Fibroblast of gingiva (primary cell): ENCODE results near the gene FAM50B.
"Not testable (repeated sequence)": the region's sequence is repeated elsewhere in the genome, so short reads cannot be mapped to it uniquely, and the experiment has no call there.

Experiments
- DNase-seq: peaks from one replicate; pipeline ENCODE4 v3.0.0-alpha.2; 2011; ENCODE audit warnings: low read depth

FAM50B gene

DNA sequence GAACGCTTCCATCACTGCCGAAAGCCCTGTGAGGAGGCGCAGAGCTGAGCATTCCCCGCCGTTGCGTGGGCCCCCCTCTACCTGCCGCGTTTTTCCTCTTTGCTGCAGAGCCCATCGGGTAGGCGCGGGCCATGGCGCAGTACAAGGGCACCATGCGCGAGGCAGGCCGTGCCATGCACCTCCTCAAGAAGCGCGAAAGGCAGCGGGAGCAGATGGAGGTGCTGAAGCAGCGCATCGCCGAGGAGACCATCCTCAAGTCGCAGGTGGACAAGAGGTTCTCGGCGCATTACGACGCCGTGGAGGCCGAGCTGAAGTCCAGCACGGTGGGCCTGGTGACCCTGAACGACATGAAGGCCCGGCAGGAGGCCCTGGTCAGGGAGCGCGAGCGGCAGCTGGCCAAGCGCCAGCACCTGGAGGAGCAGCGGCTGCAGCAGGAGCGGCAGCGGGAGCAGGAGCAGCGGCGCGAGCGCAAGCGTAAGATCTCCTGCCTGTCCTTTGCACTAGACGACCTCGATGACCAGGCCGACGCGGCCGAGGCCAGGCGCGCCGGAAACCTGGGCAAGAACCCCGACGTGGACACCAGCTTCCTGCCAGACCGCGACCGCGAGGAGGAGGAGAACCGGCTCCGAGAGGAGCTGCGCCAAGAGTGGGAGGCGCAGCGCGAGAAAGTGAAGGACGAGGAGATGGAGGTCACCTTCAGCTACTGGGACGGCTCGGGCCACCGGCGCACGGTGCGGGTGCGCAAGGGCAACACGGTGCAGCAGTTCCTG lies 693 bp downstream of the FAM50B start:
- DNase-seq = no peak

DNA sequence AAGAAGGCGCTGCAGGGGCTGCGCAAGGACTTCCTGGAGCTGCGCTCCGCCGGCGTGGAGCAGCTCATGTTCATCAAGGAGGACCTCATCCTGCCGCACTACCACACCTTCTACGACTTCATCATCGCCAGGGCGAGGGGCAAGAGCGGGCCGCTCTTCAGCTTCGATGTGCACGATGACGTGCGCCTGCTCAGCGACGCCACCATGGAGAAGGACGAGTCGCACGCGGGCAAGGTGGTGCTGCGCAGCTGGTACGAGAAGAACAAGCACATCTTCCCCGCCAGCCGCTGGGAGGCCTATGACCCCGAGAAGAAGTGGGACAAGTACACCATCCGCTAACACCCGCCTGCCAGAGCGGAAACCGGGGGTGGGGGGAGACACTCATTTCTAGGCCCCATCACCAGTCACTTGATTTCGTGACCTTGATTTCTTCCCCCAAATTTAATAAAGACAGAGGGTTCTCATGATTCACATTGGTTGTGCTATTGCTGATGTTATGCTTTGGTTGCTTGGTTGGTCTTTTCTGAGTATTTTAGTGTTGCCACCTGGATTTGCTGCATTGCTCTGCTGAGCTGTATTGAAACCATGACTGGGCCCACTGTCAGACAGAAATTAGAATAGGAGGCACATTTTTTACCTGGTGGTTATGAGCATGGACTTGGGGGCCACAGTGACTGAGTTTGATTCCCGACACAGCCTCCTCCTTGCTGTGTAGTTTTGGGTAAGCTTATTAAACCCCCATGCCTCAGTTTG lies 1.5 kb downstream of the FAM50B start:
- DNase-seq = no peak

GRCh38 chr6:3851839-3852238 lies 2.7 kb downstream of the FAM50B start:
- no peak for DNase-seq

GRCh38 chr6:3852391-3852790 lies 3.2 kb downstream of the FAM50B start:
- no peak for DNase-seq

- DNase-seq = no peak
Measured at GRCh38 chr6:3855866-3856265, 6.7 kb downstream of the FAM50B start.

- DNase-seq = no peak
Measured at GRCh38 chr6:3856576-3856975, 7.4 kb downstream of the FAM50B start.

DNA sequence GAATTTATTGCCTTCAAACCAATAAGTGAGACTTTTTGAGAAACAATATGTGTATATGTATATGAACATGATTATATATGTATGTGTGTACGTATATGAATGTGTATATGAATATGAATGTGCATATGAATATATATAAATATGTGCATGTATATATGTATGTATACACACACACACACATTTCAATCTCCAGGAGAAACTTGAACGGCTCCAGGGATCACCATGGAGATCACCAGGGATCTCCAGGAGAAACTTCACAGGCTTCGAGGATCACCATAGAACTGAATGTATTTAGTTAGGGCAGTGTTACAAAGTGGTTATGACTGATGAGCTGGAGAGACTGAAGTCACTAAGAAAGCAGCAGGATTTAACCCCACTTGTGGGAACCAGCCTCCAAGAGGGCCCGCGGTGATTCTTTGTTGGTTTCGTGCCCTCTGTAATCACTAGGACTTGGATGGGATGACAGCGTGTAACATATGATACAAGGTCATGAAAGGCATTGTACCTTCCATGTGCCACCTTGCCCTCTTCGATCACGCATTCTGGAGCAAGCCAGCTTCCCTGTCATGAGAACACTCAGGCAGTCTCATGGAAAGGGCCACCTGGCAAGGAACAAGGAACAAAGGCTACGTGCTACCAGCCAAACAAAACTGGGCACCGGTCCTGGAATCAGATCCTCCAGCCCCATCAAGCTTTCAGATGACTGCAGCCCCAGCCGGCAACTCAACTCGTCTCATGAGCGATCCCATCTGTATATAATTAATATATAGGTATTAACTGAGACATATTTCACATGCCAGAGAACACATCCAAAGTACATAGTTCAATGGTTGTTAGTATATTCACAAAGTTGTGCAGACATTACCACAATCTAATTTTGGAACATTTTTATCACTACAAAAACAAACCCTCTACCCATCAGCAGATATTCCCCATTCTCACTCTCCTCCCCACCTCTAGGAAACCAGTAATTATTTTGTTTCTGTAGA lies 8.6 kb downstream of the FAM50B start:
- no peak for DNase-seq

- no peak for DNase-seq
Measured at GRCh38 chr6:3859878-3860552, 10.8 kb downstream of the FAM50B start.

DNA sequence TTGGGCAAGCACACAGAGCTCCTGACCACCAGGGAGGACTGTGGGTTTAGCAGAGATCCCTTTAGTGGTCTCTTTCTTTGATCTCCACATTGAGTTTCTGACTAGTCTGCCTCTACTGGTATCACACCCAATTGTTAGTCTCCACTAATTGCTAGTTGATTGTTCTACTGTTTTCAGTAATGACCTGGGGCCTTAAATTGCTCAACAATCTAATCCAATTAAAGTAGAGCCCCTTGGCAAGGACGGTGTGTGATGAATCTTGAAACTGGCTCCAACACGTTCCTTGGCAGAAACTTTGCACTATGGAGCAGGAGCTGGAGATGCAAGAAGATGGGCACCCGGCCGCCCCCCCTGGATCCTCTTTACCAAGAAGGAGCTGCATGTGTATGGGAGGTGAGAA lies 12.3 kb downstream of the FAM50B start:
- DNase-seq = no peak

GRCh38 chr6:3862038-3862437 lies 12.9 kb downstream of the FAM50B start:
- DNase-seq = no peak

DNA sequence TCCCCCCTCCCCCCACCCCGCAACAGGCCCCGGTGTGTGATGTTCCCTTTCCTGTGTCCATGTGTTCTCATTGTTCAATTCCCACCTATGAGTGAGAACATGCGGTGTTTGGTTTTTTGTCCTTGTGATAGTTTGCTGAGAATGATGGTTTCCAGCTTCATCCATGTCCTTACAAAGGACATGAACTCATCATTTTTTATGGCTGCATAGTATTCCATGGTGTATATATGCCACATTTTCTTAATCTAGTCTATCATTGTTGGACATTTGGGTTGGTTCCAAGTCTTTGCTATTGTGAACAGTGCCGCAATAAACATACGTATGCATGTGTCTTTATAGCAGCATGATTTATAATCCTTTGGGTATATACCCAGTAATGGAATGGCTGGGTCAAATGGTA lies 14.1 kb downstream of the FAM50B start:
- DNase-seq = not testable (repeated sequence)

DNA sequence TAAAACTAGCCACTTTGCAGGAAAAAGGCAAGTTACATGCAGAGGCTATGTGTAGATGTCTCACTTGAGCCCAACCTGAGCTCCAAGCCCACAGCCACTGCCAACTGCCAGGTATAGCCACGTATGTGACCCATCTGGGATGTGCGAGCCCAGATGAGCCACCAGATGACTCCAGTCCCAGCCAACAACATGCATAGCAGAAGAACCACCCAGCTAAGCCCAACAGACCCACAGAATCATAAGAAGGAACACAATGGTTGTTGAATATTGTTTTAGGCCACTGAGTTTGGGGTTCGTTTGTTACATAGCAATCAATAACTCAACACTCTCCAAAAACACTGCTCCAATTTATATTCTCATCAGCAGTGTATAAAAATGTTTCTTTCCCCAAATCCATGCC lies 16.3 kb downstream of the FAM50B start:
- DNase-seq = no peak

DNA sequence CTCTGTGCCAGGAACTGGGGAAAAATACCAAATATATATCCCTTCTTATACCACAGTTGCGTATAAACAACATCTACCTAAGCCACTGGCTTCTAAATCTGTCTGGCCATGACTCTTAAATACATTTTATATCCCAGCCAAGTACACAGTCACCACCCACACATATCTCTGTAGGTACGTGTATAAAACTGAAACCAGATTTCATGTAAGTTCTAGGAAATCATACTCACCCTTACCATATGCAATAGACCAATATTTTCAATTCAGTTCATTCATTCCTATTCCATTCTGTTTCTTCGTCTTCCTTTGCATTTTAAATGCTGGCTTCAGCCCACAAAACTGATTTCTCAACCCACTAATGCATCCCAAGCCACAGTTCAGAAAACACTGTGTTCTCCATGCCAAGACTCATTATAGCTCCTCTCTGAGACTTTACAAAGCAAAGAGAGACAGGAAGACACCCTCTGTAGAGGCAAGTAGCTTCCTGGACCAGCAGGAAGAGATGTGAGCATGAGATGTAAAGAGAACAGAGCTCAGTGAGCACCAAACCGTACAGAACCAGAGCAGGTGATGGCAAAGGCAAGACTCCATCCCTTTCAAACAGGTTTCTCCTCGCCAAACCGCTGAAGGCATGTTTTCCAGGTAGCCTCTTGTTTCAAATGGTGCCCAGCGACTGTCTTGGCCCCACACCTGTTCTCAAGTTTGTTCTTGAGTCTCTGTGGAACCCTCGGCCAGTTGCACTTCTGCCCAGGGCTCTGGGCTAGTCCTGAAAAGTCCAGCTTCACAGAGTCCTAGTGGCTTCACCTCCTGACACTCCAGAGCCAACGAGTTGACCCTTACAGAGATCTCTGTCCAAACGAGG lies 18.7 kb downstream of the FAM50B start:
- DNase-seq = peak; percentile 88

- peak; percentile 96 for DNase-seq
Measured at GRCh38 chr6:3868544-3868943, 19.4 kb downstream of the FAM50B start.

DNA sequence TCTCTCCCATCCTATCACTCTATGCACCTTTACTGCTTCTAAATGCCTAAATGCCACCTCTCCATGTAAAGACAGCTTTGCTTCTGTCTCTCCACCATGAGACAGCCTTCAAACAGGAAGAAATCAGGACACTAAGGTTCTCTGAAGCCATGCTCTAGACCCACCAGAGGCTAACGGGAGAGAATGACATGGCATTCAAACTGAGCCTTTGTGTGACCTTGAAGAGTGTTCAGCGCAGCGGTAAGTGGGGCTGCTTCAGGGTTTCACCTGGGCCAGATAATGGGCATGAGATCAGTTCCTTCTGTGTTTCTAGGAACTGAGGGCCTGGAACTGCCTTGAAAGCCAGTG lies 20.1 kb downstream of the FAM50B start:
- DNase-seq = no peak

DNA sequence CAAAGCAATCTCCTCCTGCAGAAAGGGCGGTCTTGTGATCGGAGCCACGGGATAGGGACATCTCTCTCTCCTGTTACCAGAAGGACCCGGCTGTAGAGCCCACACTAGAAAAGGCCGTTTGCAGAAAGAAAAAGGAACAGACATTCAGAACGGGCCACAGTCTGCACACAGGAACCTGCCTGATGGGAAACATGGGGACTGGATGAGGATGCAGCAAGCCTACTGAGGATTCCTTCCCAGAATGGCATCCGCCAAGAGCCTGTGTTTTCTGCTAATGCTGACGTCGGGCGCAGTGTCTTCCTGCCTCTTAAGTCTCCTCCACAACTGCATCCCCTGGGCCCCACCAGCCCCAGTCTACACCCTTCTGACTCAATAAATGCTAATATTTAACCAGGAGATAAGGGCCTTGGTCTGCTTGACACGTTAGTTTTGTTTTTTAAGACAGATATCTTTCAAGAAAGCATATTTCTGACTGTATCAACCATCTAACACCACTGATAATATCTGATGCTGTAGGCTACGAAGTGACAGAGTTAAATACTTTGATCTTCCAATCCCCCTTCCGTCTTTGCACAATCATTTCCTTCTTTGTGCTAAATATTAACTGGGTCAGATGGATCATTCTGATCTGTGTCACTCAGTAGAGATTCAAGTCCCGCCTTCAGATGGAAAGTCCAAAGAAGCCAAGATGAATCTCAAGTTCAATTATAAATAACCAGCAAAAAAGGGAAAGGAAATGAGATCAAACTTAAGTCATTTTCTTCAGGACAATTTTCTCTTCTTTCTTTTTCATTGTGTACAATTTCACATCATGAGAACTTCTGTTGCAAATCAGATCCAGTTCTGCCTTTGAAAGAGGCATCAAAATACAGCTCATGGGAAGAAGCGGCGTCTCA lies 20.7 kb downstream of the FAM50B start:
- no peak for DNase-seq

DNA sequence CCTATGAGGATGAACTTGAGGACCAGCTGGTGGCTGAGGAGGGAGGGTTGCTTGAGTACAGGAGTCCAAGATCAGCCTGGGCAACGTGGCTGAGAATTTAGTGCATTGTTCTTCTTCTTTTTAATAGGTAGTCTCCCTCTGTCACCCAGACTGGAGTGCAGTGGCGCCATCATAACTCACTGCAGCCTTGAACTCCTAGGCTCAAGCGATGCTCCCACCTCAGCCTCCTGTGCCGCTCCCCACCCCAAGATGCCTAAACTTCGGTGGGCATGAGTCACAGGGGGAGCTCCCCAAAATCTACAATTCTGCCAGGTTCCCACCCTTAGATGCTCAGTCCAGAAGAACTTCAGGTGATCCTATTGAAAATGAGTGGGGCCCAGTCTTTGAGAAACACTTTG lies 21.4 kb downstream of the FAM50B start:
- no peak for DNase-seq

- DNase-seq = no peak
Measured at GRCh38 chr6:3871515-3871914, 22.3 kb downstream of the FAM50B start.

GRCh38 chr6:3871939-3872338 lies 22.8 kb downstream of the FAM50B start:
- no peak for DNase-seq

DNA sequence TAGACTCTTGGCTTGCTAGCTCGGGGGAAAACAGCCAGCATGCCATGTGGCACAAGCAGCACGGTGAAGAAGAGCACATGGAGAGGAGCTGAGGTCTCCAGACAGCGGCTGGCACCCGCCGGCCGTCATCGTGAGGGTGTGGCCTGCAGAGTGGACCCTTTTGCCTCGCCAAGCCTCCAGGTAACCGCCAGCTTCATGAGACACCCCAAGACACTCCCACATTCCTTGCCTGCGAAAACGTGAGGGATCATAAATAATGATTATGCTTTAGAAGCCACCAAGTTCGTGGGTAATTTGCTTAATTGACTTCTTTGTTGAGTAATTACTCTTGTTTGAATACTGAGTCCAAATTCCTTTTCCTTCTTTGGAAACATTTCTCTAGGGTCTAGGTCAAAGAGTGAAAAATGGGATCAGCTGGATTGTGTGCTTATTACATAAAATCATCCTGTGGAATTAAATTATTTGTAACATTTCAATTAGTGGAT lies 23.2 kb downstream of the FAM50B start:
- no peak for DNase-seq
